GM13977 (cell line): Measurements from ENCODE around the gene TMC7.

Experiments used
- DNase-seq: peaks from one replicate; pipeline ENCODE4 v3.0.0; 2012; ENCODE audit warnings: low spot score
- in situ Hi-C: fragments of 300-500 bp; cut with MboI; formaldehyde crosslinking; loops from one replicate; pipeline ENCODE4 v1.12.0; 2022; ENCODE audit warnings: low sequenced_read_pairs, low pct_unique_long_range_greater_than_20kb, mixed read lengths, inconsistent platforms; ENCODE audit not compliant: unreplicated experiment
- TF ChIP-seq, protein P1 (sequence below): IDR thresholded peaks from 2 replicates; pipeline ENCODE4 v1.5.1; 2012; ENCODE audit warnings: mild to moderate bottlenecking, control low read depth; ENCODE audit not compliant: insufficient read depth; ENCODE audit errors: extremely low read depth, missing control alignments

The TMC7 gene

DNA sequence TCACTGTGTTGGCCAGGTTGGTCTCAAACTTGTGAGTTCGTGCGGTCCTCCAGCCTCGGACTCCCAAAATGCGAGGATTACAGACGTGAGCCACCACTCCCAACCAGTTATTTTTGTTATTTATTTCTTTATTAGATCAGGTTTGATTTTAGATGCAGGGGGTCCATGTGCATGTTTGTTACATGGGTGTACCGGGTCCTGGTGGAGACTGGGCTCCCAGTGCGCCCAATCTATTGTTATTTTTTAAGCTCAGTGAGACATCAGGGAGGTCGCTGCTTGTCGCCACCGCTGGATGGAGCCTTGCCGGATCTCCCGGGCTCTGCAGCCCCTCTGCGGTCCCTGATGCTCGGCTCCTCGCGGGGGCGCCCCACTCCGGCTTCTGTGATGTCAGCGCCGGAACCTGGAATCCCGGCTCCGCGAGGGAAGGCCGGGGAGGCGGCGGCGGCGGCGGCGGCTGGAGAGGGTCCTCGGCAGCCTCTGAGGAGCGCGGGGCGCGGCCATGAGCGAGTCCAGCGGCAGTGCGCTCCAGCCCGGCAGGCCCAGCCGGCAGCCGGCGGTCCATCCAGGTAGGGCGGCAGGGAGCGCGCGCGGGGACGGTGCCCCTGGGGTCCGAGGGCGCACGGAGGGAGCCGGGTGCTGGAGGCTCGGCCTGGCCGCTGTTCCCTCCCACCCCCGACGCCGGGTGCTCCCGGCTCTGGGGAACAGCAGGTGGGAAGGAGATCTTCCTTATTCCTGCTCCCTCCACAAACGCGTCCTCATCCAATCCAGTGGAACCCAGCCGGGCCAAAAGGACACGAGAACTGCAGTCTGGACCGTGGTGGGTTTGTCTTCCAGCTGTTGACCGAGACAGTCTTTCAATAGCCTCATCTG is at the start of gene TMC7:
Gene TMC7 (plus strand): TSS at position 370 of the 870 bp plus-strand sequence. CDS start 130 bp downstream, at position 500.
- TF ChIP-seq, protein P1, sequence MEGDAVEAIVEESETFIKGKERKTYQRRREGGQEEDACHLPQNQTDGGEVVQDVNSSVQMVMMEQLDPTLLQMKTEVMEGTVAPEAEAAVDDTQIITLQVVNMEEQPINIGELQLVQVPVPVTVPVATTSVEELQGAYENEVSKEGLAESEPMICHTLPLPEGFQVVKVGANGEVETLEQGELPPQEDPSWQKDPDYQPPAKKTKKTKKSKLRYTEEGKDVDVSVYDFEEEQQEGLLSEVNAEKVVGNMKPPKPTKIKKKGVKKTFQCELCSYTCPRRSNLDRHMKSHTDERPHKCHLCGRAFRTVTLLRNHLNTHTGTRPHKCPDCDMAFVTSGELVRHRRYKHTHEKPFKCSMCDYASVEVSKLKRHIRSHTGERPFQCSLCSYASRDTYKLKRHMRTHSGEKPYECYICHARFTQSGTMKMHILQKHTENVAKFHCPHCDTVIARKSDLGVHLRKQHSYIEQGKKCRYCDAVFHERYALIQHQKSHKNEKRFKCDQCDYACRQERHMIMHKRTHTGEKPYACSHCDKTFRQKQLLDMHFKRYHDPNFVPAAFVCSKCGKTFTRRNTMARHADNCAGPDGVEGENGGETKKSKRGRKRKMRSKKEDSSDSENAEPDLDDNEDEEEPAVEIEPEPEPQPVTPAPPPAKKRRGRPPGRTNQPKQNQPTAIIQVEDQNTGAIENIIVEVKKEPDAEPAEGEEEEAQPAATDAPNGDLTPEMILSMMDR: peak; percentile 34
- DNase-seq: peak; percentile 68
- in situ Hi-C loops: no loop called here

DNA sequence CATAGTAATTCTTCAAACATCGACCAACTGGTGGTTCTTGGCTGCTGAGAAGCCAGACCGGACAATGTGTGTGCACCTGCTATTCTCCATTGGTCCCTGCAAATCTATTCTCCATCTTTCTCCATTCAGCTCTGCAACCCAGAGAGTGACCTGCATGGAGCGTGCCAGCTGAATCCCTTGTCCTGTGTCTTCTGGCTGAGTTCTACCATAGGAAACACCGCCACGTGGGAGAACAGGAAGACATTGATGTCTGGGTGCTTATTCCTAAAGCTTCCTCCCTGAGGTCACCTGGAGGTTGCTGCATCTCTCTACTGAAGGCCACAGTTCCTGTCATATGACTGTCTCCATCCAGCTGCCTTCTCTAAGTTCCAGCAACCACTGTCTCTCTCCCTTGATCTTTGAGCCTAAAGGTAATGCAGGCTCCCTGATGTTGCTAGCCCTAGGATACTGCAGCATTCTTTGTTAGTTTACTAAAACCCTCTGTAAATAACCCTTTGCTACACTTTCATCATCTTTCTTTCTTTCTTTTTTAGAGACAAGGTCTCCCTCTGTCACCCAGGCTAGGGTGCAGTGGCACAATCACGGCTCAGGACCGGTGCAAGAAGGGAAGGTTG is 46.9 kb upstream of the TMC7 start:
- in situ Hi-C loops: no loop called here
- DNase-seq: no peak
- TF ChIP-seq, protein P1: no peak

DNA sequence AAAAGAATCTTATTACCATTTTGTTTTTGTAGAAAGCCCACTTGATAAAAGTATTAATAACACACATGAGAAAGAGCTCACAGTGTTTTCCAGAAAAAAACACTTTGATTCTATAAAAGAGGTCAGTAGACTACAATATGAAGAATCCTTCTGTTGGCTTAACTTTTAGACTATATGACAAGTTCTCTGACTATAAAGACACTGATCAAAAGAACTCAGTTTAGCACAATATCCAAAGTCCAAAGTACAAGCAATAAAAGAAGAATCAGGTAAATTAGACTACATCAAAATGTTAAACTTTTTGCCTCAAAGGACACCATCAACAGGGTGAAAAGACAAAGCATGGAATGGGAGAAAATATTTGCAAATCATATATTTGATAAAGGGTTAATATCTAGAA is 46.3 kb upstream of the TMC7 start:
- in situ Hi-C loops: no loop called here

DNA sequence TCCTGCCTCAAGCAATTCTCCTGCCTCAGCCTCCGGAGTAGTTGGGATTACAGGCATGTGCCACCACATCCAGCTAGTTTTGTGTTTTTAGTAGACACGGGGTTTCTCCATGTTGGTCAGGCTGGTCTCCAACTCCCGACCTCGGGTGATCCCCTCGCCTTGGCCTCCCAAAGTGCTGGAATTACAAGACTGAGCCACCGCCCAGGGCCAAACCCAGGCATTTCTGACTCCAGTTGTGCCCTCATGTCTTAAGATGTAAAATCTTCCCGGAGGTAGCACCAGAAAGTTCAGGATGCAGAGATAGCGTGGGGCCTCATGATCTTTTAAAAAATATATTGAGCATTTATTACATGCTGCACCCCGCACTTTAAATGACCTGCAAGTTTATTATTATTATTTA is 44.7 kb upstream of the TMC7 start:
- no peak for DNase-seq
- TF ChIP-seq, protein P1: no peak
- in situ Hi-C loops: no loop called here

More for the DNA sequence above, 46.3 kb upstream of the TMC7 start:
- DNase-seq: no peak
- TF ChIP-seq, protein P1: no peak

DNA sequence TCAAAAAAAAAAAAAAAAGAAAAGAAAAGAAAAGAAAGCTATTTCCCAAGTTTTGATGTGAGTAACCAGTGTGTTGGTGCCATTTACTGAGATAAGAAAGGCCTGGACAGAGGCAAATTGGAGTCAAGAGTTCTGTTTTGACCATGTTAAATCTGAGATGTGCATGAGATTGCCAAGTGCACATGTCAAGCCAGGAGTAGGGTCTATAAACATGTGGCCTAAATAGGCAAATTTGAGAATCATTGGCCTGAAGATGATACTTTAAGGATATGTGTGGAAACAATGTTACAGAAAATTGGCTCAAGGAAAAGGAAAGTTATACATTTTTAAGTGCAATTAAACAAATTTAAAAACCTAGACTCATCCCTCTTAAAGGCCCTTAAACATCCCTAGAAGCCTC is 42.3 kb upstream of the TMC7 start:
- no peak for DNase-seq
- TF ChIP-seq, protein P1: no peak
- in situ Hi-C loops: no loop called here

DNA sequence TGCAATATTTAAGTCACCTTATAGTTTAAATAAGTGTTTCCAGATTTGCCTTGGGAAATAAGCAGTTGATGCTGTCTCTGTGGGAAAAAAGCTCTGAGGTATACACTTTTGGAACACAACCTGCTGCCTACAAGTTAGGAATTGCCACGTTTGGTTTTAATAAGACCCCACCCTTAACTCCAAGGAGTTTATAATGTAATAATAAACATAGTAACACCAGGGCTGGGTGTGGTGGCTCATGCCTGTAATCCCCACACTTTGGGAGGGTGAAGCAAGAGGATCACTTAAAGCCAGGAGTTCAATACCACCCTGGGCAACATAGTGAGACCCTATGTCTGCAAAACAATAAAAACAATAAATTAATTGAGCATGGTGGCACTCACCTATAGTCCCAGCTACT is 41.7 kb upstream of the TMC7 start:
- in situ Hi-C loops: no loop called here
- no peak for DNase-seq
- TF ChIP-seq, protein P1: no peak
